Cerebellar cortex (tissue), 1 donor: ENCODE results near the gene ROBO2.

Experiments used
- DNase-seq: peaks from one replicate; pipeline ENCODE4 v3.0.0-alpha.2; 2015; ENCODE audit warnings: low spot score

ROBO2 gene

GRCh38 chr3:77102951-77103769 lies 63.3 kb downstream of the ROBO2 start:
- no peak for DNase-seq

DNA sequence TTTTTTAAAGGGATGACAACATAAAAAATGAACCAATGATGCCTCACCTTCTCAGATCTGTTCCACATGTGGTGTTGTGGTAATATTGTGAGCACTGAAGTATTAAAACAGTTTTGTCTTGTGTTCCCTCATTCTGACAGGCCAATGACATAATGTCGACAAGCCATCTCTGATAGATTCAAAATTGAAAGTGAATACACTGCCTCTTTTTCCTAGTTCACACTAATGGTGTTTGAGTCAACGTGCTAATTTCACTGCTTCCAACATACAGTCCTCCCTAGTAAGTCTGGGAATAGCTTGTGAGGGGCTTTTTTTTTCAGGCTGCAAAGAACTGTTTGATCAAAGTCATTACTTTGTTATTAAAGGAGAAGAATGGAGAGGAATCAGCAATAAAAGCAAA lies 82.8 kb downstream of the ROBO2 start:
- no peak for DNase-seq

DNA sequence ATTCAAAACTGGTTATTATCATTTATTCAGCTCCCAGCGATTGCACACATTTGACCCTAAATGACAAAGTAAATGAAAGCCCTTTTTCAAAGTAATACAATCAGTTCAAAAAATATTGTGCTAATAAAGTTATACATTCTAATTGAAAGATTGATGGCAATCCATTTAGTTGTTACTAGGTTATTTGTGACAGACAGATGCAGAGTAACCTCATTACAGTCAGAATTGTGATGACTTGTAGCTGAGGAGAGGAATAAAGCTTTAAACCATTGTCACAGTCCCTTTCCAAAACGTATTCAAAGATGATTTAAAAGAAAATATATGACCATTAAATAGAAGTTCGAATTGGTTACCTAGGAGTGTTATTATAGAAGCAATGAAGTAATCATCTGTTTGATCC lies 86.1 kb downstream of the ROBO2 start:
- no peak for DNase-seq

DNA sequence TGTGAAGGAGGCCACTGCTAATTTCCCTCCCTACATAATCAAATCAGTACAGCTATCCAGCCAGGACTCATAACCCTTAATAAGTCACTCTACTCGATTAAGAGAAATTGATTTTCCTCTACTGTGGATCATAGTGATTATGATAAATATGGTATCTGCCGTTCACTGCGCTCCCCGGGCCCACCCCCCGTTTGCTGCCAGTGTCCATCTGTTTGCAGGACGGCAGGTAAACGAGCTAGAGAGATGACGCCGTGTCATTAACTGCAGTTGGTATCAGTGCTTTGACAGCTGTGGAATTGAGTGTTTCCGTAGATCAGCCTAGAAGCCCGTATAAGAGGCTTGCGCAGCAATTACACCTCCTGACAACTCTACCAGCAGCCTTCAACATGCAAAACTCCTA lies 94.9 kb downstream of the ROBO2 start:
- no peak for DNase-seq

GRCh38 chr3:77137559-77137958 lies 97.7 kb downstream of the ROBO2 start:
- DNase-seq, result no peak

DNA sequence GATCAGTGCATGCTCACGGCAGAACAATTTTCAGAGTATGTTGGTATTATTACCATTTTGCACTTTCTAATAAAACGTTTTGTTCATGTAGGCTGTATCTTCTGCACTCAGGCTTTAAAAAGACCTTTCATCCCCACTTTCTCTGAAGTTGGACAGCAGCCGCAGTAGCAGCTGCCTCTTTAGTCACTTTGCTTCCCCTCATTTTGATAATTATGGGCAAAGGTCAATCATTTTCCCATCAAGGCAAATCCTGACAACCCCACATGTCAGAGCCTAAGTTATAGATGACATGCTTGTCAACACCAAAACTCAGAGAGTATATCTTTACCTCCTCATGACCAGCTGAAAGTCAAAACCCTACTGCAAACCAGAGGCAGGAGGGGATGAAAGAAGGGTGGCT lies 99.7 kb downstream of the ROBO2 start:
- no peak for DNase-seq

GRCh38 chr3:77141423-77141822 lies 101.5 kb downstream of the ROBO2 start:
- no peak for DNase-seq

GRCh38 chr3:77142578-77142977 lies 102.7 kb downstream of the ROBO2 start:
- no peak for DNase-seq

DNA sequence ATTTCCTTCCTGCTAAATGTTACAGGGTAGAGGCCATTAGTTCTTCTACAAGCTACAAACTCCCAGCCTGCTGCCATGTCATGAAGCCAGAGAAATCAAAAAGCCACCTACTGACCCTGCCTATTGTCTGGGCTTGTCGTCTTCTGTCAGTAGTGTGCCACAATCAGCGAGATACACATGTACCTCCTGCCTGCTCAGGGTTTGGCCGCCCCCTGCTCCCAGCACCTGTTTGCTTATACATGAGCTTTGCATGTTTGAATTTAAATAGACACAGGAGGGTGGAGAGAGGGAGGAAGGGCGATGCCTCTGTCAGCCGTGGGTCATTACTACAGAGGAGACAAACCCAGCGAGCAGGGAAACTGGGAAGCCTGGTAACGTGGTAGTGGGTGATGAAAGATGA lies 106.1 kb downstream of the ROBO2 start:
- no peak for DNase-seq

- no peak for DNase-seq
Observed at GRCh38 chr3:77147836-77148578, 108.1 kb downstream of the ROBO2 start.

GRCh38 chr3:77149382-77149781 lies 109.5 kb downstream of the ROBO2 start:
- no peak for DNase-seq

GRCh38 chr3:77150028-77150427 lies 110.1 kb downstream of the ROBO2 start:
- DNase-seq, result no peak

GRCh38 chr3:77150759-77151158 lies 110.9 kb downstream of the ROBO2 start:
- no peak for DNase-seq

DNA sequence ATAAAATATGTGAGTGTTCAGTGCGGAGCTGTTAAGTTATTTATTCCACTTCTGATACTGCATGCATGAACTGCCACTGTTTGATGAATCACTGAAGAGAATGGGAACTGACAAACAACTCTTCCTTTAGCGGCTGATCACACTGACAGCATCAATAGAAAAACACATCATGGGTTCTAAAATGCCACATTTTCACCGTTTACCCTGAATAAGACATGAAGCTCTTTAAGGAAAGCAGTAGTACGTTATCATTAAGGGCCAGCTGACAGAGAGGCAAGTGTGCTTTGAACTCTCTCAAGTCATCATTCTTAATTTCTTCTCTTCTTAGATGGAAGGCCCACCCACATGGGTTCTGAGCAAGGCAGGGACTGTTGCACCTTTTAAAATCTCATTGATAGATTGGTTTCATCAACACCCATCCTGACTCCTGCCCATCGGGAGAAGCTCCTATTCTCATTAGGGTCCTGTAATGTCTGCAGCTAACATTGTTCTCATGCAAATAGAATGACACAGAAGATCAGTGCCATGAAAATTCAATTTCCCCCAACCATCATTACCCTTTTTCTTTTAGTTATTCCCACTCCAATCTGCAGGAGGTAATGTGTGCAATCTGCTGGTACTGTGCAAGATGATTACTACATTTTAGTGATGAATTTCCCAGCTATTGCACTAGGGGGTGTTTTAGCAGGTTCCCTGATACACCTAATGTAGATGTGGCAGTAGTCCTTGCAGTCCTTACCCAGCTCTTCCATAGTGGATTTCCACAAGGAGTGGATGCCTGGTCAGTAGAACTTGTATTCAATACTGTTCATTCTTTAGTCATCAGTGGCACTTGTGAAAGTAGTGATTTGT lies 119.1 kb downstream of the ROBO2 start:
- no peak for DNase-seq

DNA sequence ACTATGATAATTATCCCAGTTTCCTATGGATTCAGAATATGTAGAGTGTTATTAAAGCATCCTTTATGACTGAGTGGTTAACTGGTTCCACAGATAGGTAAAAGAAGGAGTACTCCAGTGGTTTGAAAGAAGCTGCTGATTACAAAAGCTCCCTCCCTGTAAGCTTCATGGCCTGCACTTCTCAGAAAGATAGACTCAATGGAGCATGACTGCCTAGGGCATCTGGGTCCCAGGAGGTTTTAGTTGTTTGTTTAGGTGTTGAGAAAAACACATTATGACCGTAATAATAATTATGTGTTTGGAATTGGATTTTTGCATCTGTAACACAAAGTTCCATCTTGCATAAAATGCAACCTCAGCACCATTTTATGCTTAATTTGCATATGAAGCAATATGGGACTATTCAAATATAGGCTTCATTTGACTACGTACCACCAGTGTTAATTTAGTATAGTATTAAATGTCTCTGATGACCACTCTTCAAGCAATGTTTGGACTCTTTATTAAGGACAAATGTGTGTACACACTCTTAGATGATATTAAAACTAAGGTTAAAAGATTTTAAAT lies 121.1 kb downstream of the ROBO2 start:
- DNase-seq, result no peak

DNA sequence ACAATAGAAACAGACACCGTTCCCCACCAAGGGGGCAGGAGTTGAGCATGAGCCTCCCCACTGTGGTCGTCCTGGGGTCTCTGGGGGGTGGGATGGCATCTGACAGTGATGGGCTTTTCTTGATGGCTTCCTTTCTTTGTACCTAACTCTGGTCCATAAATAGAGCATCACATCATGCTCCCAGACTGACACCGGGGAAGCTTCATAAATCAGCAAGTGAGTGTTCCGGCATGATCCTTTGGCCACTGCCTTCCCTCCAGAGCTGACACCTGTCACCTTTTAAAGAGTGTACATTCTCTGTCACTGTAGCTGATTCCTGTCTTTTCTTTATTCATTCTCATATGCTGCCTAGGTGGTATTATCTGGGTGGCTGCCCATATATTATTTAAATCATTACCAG lies 129.9 kb downstream of the ROBO2 start:
- DNase-seq, result peak; percentile 73

GRCh38 chr3:77171026-77171425 lies 131.1 kb downstream of the ROBO2 start:
- no peak for DNase-seq

DNA sequence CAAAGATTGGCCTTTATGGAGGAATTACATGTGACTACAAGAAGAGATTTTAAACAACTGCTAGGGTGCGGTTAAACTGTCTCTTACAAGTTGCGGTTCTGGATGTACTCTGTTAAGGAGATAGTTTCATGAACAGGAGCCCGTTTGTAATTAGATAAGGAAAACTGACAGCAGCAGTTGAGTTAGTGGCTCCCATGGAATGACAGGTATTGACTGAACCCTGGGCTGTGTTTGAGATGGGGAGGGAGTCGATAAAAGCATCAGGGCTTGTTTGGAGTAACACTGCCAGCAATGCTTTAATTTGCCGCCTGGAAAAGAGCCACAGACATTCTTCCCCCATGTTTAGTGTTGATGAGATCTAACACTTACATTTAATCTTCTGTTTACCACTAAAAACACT lies 139.9 kb downstream of the ROBO2 start:
- no peak for DNase-seq

- no peak for DNase-seq
Observed at GRCh38 chr3:77182341-77182740, 142.4 kb downstream of the ROBO2 start.

DNA sequence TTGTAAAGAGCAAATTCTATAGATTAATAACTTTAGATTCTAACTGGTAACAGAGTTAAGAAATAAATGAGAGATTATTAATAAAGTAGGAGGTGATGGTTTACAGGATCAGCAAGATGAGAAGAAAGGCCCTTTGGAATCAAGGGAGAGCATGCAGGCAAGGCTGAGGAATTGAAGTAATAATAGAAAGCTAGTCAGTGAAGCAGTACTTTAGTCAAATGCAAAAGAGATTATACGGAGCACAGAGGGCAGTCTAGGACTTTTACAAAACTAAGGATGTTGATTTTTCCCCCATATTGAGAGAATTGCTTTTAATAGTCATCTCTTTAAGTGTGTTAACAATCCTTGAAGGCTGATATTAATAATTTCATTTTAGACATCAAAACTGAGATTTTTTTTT lies 146.4 kb downstream of the ROBO2 start:
- DNase-seq, result no peak

GRCh38 chr3:77186728-77187127 lies 146.8 kb downstream of the ROBO2 start:
- no peak for DNase-seq

DNA sequence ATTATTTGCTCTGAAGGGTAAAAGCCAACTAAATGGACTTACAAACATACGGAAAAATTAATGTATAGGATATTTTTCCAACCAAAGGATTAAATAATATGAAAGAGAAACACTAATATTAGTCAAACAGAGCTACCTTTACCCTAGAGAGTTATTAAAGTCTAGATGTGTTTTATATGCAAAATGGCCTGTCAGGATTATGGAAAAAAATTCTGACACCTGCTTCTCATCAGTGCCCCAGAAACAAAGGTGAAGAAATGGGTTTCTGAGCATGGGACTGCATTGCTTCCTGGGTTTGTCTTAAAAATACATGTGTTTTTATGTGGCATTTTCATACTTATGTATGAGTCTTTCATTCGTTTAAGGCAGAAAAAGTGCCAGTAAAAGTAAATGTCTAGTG lies 148.3 kb downstream of the ROBO2 start:
- DNase-seq, result no peak
